ENCODE data around the gene CACNA1C.

CACNA1C gene

GRCh38 chr12:2338381-2338780 is 285.6 kb downstream of the CACNA1C start:
- in situ Hi-C loops (cut with MboI; ENCODE audit: low sequenced_read_pairs, unreplicated experiment): no loop called here
- DNase-seq (ENCODE audit: low spot score): no peak

GRCh38 chr12:2338991-2339431 is 286.2 kb downstream of the CACNA1C start:
- in situ Hi-C loops (cut with MboI; ENCODE audit: low sequenced_read_pairs, unreplicated experiment): no loop called here
- TF ChIP-seq CTCF (IDR thresholded peaks at IDR 0.05; ENCODE audit: borderline replicate concordance, control extremely low read depth, extremely low read depth, insufficient read depth, missing control alignments): no peak
- no peak for DNase-seq (ENCODE audit: low spot score)

More at GRCh38 chr12:2338381-2338780, 285.6 kb downstream of the CACNA1C start:
- TF ChIP-seq CTCF (IDR thresholded peaks at IDR 0.05; ENCODE audit: borderline replicate concordance, control extremely low read depth, extremely low read depth, insufficient read depth, missing control alignments): no peak

GRCh38 chr12:2341051-2341751 is 288.4 kb downstream of the CACNA1C start:
- DNase-seq (ENCODE audit: low spot score): no peak
- TF ChIP-seq CTCF (IDR thresholded peaks at IDR 0.05; ENCODE audit: borderline replicate concordance, control extremely low read depth, extremely low read depth, insufficient read depth, missing control alignments): no peak
- in situ Hi-C loops (cut with MboI; ENCODE audit: low sequenced_read_pairs, unreplicated experiment): no loop called here

- in situ Hi-C loops (cut with MboI; ENCODE audit: low sequenced_read_pairs, unreplicated experiment): no loop called here
- DNase-seq (ENCODE audit: low spot score): no peak
- no peak for TF ChIP-seq CTCF (IDR thresholded peaks at IDR 0.05; ENCODE audit: borderline replicate concordance, control extremely low read depth, extremely low read depth, insufficient read depth, missing control alignments)
These were observed 289.1 kb downstream of the CACNA1C start for GRCh38 chr12:2341871-2342270.

GRCh38 chr12:2343681-2344080 is 290.9 kb downstream of the CACNA1C start:
- DNase-seq (ENCODE audit: low spot score): no peak
- in situ Hi-C loops (cut with MboI; ENCODE audit: low sequenced_read_pairs, unreplicated experiment): no loop called here
- TF ChIP-seq CTCF (IDR thresholded peaks at IDR 0.05; ENCODE audit: borderline replicate concordance, control extremely low read depth, extremely low read depth, insufficient read depth, missing control alignments): no peak

- in situ Hi-C loops (cut with MboI; ENCODE audit: low sequenced_read_pairs, unreplicated experiment): no loop called here
- TF ChIP-seq CTCF (IDR thresholded peaks at IDR 0.05; ENCODE audit: borderline replicate concordance, control extremely low read depth, extremely low read depth, insufficient read depth, missing control alignments): no peak
These were observed 291.7 kb downstream of the CACNA1C start for GRCh38 chr12:2344476-2344875.

More at GRCh38 chr12:2344476-2344875, 291.7 kb downstream of the CACNA1C start:
- no peak for DNase-seq (ENCODE audit: low spot score)
